ENCODE data around the gene ABTB2. TPM values are rescaled to one million over a fixed set of nuclear protein-coding genes. Genes with fewer than 3 reads are reported as not detected.

The ABTB2 gene
- polyA plus RNA-seq, 1 donor from 2014 or later, result 0.68 TPM

DNA sequence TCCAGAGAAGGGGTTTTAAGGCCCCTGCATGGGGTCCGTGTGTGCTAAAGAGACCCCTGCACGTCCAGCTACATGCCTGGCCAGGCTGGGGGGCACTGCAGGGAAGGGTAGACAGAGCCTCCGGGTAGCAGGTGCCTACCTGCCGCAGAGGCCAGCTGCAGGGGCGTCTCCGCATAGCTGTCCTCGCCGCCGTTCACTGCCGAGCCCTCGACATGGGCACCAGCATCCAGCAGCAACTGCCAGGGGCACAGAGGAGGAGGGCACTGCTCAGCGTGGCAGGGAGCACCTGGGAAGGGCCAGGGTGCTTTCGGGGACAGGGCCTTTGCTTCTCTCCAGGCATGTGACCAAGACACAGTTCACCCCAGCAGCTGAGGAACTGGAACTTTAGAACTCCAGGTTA is 192.7 kb downstream of the ABTB2 start:
- no peak for TF ChIP-seq EP300 (conservative IDR thresholded peaks at IDR 0.05; ENCODE audit: poor library complexity, severe bottlenecking)
- TF ChIP-seq RAD21 (conservative IDR thresholded peaks at IDR 0.05), result no peak
- no peak for TF ChIP-seq EZH2 (IDR thresholded peaks at IDR 0.05; ENCODE audit: borderline replicate concordance, insufficient read depth, low read length, poor library complexity, severe bottlenecking)
- TF ChIP-seq, protein P1, sequence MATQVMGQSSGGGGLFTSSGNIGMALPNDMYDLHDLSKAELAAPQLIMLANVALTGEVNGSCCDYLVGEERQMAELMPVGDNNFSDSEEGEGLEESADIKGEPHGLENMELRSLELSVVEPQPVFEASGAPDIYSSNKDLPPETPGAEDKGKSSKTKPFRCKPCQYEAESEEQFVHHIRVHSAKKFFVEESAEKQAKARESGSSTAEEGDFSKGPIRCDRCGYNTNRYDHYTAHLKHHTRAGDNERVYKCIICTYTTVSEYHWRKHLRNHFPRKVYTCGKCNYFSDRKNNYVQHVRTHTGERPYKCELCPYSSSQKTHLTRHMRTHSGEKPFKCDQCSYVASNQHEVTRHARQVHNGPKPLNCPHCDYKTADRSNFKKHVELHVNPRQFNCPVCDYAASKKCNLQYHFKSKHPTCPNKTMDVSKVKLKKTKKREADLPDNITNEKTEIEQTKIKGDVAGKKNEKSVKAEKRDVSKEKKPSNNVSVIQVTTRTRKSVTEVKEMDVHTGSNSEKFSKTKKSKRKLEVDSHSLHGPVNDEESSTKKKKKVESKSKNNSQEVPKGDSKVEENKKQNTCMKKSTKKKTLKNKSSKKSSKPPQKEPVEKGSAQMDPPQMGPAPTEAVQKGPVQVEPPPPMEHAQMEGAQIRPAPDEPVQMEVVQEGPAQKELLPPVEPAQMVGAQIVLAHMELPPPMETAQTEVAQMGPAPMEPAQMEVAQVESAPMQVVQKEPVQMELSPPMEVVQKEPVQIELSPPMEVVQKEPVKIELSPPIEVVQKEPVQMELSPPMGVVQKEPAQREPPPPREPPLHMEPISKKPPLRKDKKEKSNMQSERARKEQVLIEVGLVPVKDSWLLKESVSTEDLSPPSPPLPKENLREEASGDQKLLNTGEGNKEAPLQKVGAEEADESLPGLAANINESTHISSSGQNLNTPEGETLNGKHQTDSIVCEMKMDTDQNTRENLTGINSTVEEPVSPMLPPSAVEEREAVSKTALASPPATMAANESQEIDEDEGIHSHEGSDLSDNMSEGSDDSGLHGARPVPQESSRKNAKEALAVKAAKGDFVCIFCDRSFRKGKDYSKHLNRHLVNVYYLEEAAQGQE (IDR thresholded peaks at IDR 0.05; ENCODE audit: borderline replicate concordance), result no peak
- TF ChIP-seq TAF1 (IDR thresholded peaks at IDR 0.05; ENCODE audit: low read depth), result no peak
- TF ChIP-seq POLR2AphosphoS5 (IDR thresholded peaks at IDR 0.05), result no peak
- TF ChIP-seq MXI1 (conservative IDR thresholded peaks at IDR 0.05; ENCODE audit: poor library complexity, severe bottlenecking), result no peak
- TF ChIP-seq SMC3 (conservative IDR thresholded peaks at IDR 0.05; ENCODE audit: poor library complexity), result no peak
- TF ChIP-seq, protein P2, sequence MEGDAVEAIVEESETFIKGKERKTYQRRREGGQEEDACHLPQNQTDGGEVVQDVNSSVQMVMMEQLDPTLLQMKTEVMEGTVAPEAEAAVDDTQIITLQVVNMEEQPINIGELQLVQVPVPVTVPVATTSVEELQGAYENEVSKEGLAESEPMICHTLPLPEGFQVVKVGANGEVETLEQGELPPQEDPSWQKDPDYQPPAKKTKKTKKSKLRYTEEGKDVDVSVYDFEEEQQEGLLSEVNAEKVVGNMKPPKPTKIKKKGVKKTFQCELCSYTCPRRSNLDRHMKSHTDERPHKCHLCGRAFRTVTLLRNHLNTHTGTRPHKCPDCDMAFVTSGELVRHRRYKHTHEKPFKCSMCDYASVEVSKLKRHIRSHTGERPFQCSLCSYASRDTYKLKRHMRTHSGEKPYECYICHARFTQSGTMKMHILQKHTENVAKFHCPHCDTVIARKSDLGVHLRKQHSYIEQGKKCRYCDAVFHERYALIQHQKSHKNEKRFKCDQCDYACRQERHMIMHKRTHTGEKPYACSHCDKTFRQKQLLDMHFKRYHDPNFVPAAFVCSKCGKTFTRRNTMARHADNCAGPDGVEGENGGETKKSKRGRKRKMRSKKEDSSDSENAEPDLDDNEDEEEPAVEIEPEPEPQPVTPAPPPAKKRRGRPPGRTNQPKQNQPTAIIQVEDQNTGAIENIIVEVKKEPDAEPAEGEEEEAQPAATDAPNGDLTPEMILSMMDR (IDR thresholded peaks at IDR 0.05; ENCODE audit: poor library complexity, severe bottlenecking), result no peak
- H3K36me3 ChIP-seq (ENCODE audit: insufficient read depth, low read length), result no peaks in the 10 kb centered on the region
- H3K27me3 ChIP-seq (ENCODE audit: insufficient read depth, low read depth, low read length), result no peaks in the 10 kb centered on the region
- H3F3A ChIP-seq (ENCODE audit: insufficient read depth, low read length, poor library complexity, severe bottlenecking), result no peaks in the 10 kb centered on the region
- no peak overlapping the region for H3K27ac ChIP-seq (ENCODE audit: low read length)
- no peaks in the 10 kb centered on the region for H3K79me2 ChIP-seq (replicated peaks; ENCODE audit: insufficient read depth, low read length)
- no peak overlapping the region for H3K9ac ChIP-seq (ENCODE audit: low read length)
- H3K9me3 ChIP-seq (ENCODE audit: low read length), result no peaks in the 10 kb centered on the region
- no peak overlapping the region for H3K4me3 ChIP-seq (ENCODE audit: low read length)
- no peak overlapping the region for H2AFZ ChIP-seq (ENCODE audit: low read depth, low read length)
- no peaks in the 10 kb centered on the region for H3K9me2 ChIP-seq (ENCODE audit: insufficient read depth, low read length)
- H3K4me2 ChIP-seq (ENCODE audit: low read length), result no peak overlapping the region
- H4K20me1 ChIP-seq (ENCODE audit: insufficient read depth), result no peaks in the 10 kb centered on the region

DNA sequence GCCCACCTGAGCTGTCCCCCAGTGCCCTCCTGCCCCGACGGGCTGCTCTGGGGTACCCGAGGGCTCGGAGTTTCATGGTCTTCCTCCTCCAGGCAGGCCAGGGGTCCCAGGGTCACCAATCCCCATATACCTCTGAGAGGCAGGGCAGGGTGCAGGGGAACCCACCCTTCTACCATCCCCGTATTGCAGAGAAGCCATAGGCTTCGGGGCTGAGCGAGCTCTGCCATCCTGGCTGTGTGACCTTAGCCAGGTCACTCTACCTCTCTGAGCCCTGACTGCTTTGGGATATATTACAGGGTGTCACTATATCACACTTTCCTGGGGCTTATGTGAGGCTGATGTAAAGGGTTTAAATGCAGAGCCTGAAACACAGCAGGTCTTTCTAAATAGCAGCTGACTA is 195.0 kb downstream of the ABTB2 start:
- no peaks in the 10 kb centered on the region for H3K36me3 ChIP-seq (ENCODE audit: insufficient read depth, low read length)
- H3K4me3 ChIP-seq (ENCODE audit: low read length), result no peak overlapping the region
- no peak for TF ChIP-seq TAF1 (IDR thresholded peaks at IDR 0.05; ENCODE audit: low read depth)
- TF ChIP-seq, protein P2 (IDR thresholded peaks at IDR 0.05; ENCODE audit: poor library complexity, severe bottlenecking), result no peak
- no peak for TF ChIP-seq RAD21 (conservative IDR thresholded peaks at IDR 0.05)
- TF ChIP-seq POLR2AphosphoS5 (IDR thresholded peaks at IDR 0.05), result no peak
- TF ChIP-seq EP300 (conservative IDR thresholded peaks at IDR 0.05; ENCODE audit: poor library complexity, severe bottlenecking), result no peak
- TF ChIP-seq, protein P1 (IDR thresholded peaks at IDR 0.05; ENCODE audit: borderline replicate concordance), result no peak
- TF ChIP-seq SMC3 (conservative IDR thresholded peaks at IDR 0.05; ENCODE audit: poor library complexity), result no peak
- TF ChIP-seq EZH2 (IDR thresholded peaks at IDR 0.05; ENCODE audit: borderline replicate concordance, insufficient read depth, low read length, poor library complexity, severe bottlenecking), result no peak
- TF ChIP-seq MXI1 (conservative IDR thresholded peaks at IDR 0.05; ENCODE audit: poor library complexity, severe bottlenecking), result no peak

More for the DNA sequence above, 195.0 kb downstream of the ABTB2 start:
- Histone ChIP-seq H3K27me3 (ENCODE audit: insufficient read depth, low read depth, low read length) (no peaks in the 10 kb centered on the region), H3K27ac (ENCODE audit: low read length) (no peak overlapping the region), H3K4me2 (ENCODE audit: low read length) (no peak overlapping the region), H3K9me2 (ENCODE audit: insufficient read depth, low read length) (no peaks in the 10 kb centered on the region), H3F3A (ENCODE audit: insufficient read depth, low read length, poor library complexity, severe bottlenecking) (no peaks in the 10 kb centered on the region), H3K9ac (ENCODE audit: low read length) (no peak overlapping the region), H4K20me1 (ENCODE audit: insufficient read depth) (no peaks in the 10 kb centered on the region), H3K9me3 (ENCODE audit: low read length) (no peaks in the 10 kb centered on the region), H2AFZ (ENCODE audit: low read depth, low read length) (no peak overlapping the region), H3K79me2 (replicated peaks; ENCODE audit: insufficient read depth, low read length) (no peaks in the 10 kb centered on the region)

Data from neural cell (in vitro differentiated cells).